RWPE2 (cell line): Measurements from ENCODE around the gene HOPX.
A peak's percentile ranks its signal among the peaks of the same experiment; 100 is the strongest.
"Not testable (repeated sequence)": the region's sequence is repeated elsewhere in the genome, so short reads cannot be mapped to it uniquely, and the experiment has no call there.

Experiments
- ATAC-seq: fragments of 200-7000 bp; cut with Tn5 transposase; 3 replicates; pipeline ENCODE4 v1.9.1; 2021; ENCODE audit warnings: low read depth
- DNase-seq: peaks from one replicate; pipeline ENCODE4 v3.0.0-alpha.2; 2020; ENCODE audit warnings: low spot score
- H3K27ac ChIP-seq: fragments of 450-650 bp; 2 replicates; pipeline ENCODE4 v1.5.1; 2017; ENCODE audit warnings: mild to moderate bottlenecking; ENCODE audit not compliant: poor library complexity, severe bottlenecking
- H3K27me3 ChIP-seq: fragments of 250-450 bp; sonication (Bioruptor Pico); 2 replicates; pipeline ENCODE4 v1.5.1; 2021; ENCODE audit warnings: mild to moderate bottlenecking, moderate library complexity; ENCODE audit not compliant: insufficient read depth, poor library complexity, severe bottlenecking
- H3K36me3 ChIP-seq: fragments of 250-450 bp; sonication (Bioruptor Pico); 2 replicates; pipeline ENCODE4 v1.5.1; 2020; ENCODE audit warnings: low read depth, mild to moderate bottlenecking, moderate library complexity
- H3K4me1 ChIP-seq: fragments of 250-450 bp; sonication (Bioruptor Pico); 2 replicates; pipeline ENCODE4 v1.5.1; 2021; ENCODE audit warnings: mild to moderate bottlenecking, moderate library complexity; ENCODE audit not compliant: insufficient read depth, poor library complexity, severe bottlenecking
- H3K4me3 ChIP-seq: fragments of 250-450 bp; sonication (Bioruptor Pico); 2 replicates; pipeline ENCODE4 v1.5.1; 2021; ENCODE audit warnings: mild to moderate bottlenecking, moderate library complexity; ENCODE audit not compliant: severe bottlenecking
- H3K9me3 ChIP-seq: fragments of 250-450 bp; sonication (Bioruptor Pico); 2 replicates; pipeline ENCODE4 v1.5.1; 2021; ENCODE audit warnings: mild to moderate bottlenecking, moderate library complexity; ENCODE audit not compliant: severe bottlenecking
- CTCF ChIP-seq: fragments of 450-650 bp; IDR thresholded peaks from one replicate; pipeline ENCODE4 v1.5.1; 2017; ENCODE audit warnings: mild to moderate bottlenecking, moderate library complexity; ENCODE audit not compliant: poor library complexity, severe bottlenecking

HOPX gene

GRCh38 chr4:56681158-56681852 is at the start of gene HOPX:
Gene HOPX (minus strand): TSS chr4:56681296. CDS start chr4:56657816, 23,480 bp downstream.
- no peaks in the 10 kb centered on the region for H3K27me3 ChIP-seq
- no peak within 1 kb of the TSS for H3K27ac ChIP-seq
- H3K9me3 ChIP-seq: no peaks in the 10 kb centered on the region
- ATAC-seq: 0 out of 3 replicates have a peak, but pooled peaks have one; percentile 38
- H3K36me3 ChIP-seq: no peaks in the 10 kb centered on the region
- no peak within 1 kb of the TSS for H3K4me3 ChIP-seq
- TF ChIP-seq CTCF: no peak
- DNase-seq: no peak
- no peaks in the 10 kb centered on the region for H3K4me1 ChIP-seq

- Histone ChIP-seq H3K4me3 (no peak overlapping the region), H3K27ac (no peak overlapping the region), H3K4me1 (peaks cover 6% of the 10 kb centered on the region), H3K27me3 (no peaks in the 10 kb centered on the region), H3K36me3 (no peaks in the 10 kb centered on the region), H3K9me3 (no peaks in the 10 kb centered on the region)
- no peak for DNase-seq
- TF ChIP-seq CTCF: no peak
- ATAC-seq: no peak
These were observed 49.0 kb upstream of the HOPX start for GRCh38 chr4:56730097-56730496.

- Histone ChIP-seq H3K4me3 (no peak overlapping the region), H3K27ac (peak overlapping the region; percentile 60), H3K27me3 (no peaks in the 10 kb centered on the region), H3K9me3 (no peaks in the 10 kb centered on the region), H3K36me3 (no peaks in the 10 kb centered on the region), H3K4me1 (peaks cover 18% of the 10 kb centered on the region)
- peak; percentile 70 for DNase-seq
- peak; percentile 92 for ATAC-seq
- TF ChIP-seq CTCF: no peak
These were observed 47.4 kb upstream of the HOPX start for GRCh38 chr4:56728512-56728911.

GRCh38 chr4:56727150-56727549 is 46.1 kb upstream of the HOPX start:
- Histone ChIP-seq H3K4me3 (no peak overlapping the region), H3K27ac (no peak overlapping the region), H3K27me3 (no peaks in the 10 kb centered on the region), H3K4me1 (peaks cover 22% of the 10 kb centered on the region), H3K9me3 (no peaks in the 10 kb centered on the region), H3K36me3 (no peaks in the 10 kb centered on the region)
- no peak for TF ChIP-seq CTCF
- ATAC-seq (no peak), DNase-seq (no peak)

- DNase-seq: not testable (repeated sequence)
These were observed 45.5 kb upstream of the HOPX start for GRCh38 chr4:56726593-56726992.

More at GRCh38 chr4:56726593-56726992, 45.5 kb upstream of the HOPX start:
- not testable (repeated sequence) for H3K9me3 ChIP-seq, H3K36me3 ChIP-seq, H3K4me3 ChIP-seq, H3K27ac ChIP-seq, ATAC-seq, H3K27me3 ChIP-seq
- peaks cover 22% of the 10 kb centered on the region for H3K4me1 ChIP-seq
